MM.1S (cell line): ENCODE measurements around the gene LBHD1.
A peak's percentile ranks its signal among the peaks of the same experiment; 100 is the strongest.

Source experiments
- DNase-seq: peaks from one replicate; pipeline ENCODE4 v3.0.0-alpha.2; 2015
- H2AFZ ChIP-seq: fragments of 300-600 bp; sonication (generic); 2 replicates; pipeline ENCODE4 v1.6.0; 2016; ENCODE audit warnings: antibody characterized with exemption, low read length
- H3F3A ChIP-seq: fragments of 300-600 bp; sonication (generic); 2 replicates; pipeline ENCODE4 v1.6.1; 2016; ENCODE audit warnings: mild to moderate bottlenecking, antibody characterized with exemption, low read length, moderate library complexity, mixed read lengths; ENCODE audit not compliant: insufficient read depth
- H3K27ac ChIP-seq: fragments of 300-600 bp; sonication (generic); 2 replicates; pipeline ENCODE4 v1.5.1; 2016; ENCODE audit warnings: mild to moderate bottlenecking, low read length
- H3K27me3 ChIP-seq: fragments of 300-600 bp; sonication (generic); replicated peaks from 2 replicates; pipeline ENCODE4 v1.6.0; 2016; ENCODE audit warnings: low read length; ENCODE audit not compliant: insufficient read depth
- H3K36me3 ChIP-seq: fragments of 300-600 bp; sonication (generic); replicated peaks from 2 replicates; pipeline ENCODE4 v1.6.1; 2016; ENCODE audit warnings: mild to moderate bottlenecking, low read length, mixed read lengths; ENCODE audit not compliant: insufficient read depth
- H3K4me1 ChIP-seq: fragments of 300-600 bp; sonication (generic); 2 replicates; pipeline ENCODE4 v1.6.1; 2016; ENCODE audit warnings: low read length, mixed read lengths
- H3K4me2 ChIP-seq: fragments of 300-600 bp; sonication (generic); 2 replicates; pipeline ENCODE4 v1.6.0; 2016; ENCODE audit warnings: low read depth, low read length
- H3K4me3 ChIP-seq: fragments of 300-600 bp; sonication (generic); 2 replicates; pipeline ENCODE4 v1.5.1; 2016; ENCODE audit warnings: low read length, mixed read lengths
- H3K79me2 ChIP-seq: fragments of 300-600 bp; sonication (generic); 2 replicates; pipeline ENCODE4 v1.6.1; 2016; ENCODE audit warnings: mixed run types, low read length, mixed read lengths
- H3K9ac ChIP-seq: fragments of 300-600 bp; sonication (generic); 2 replicates; pipeline ENCODE4 v1.6.1; 2016; ENCODE audit warnings: low read length, mixed read lengths
- H3K9me2 ChIP-seq: fragments of 300-600 bp; sonication (generic); replicated peaks from 2 replicates; pipeline ENCODE4 v1.6.1; 2016; ENCODE audit warnings: mild to moderate bottlenecking, low read length, mixed read lengths; ENCODE audit not compliant: insufficient read depth
- H3K9me3 ChIP-seq: fragments of 300-600 bp; sonication (generic); replicated peaks from 2 replicates; pipeline ENCODE4 v1.6.1; 2016; ENCODE audit warnings: mild to moderate bottlenecking, low read length, mixed read lengths; ENCODE audit not compliant: insufficient read depth
- H4K20me1 ChIP-seq: fragments of 300-600 bp; sonication (generic); 2 replicates; pipeline ENCODE4 v1.6.1; 2016; ENCODE audit warnings: mild to moderate bottlenecking, low read length, moderate library complexity, mixed read lengths; ENCODE audit not compliant: insufficient read depth
- EZH2 ChIP-seq: fragments of 300-600 bp; sonication (generic); optimal IDR thresholded peaks from 2 replicates; pipeline ENCODE3; 2017; ENCODE audit warnings: low read depth, mild to moderate bottlenecking, antibody characterized with exemption, low read length, mixed read lengths
- EZH2phosphoT487 ChIP-seq: fragments of 300-600 bp; sonication (generic); IDR thresholded peaks from 2 replicates; pipeline ENCODE4 v1.6.1; 2018; ENCODE audit warnings: antibody characterized with exemption, low read length
- TF ChIP-seq, protein P1 (sequence below): fragments of 300-600 bp; sonication (generic); IDR thresholded peaks from 2 replicates; pipeline ENCODE4 v1.5.1; 2016; ENCODE audit warnings: antibody characterized with exemption, low read length, mixed read lengths

LBHD1 gene

DNA sequence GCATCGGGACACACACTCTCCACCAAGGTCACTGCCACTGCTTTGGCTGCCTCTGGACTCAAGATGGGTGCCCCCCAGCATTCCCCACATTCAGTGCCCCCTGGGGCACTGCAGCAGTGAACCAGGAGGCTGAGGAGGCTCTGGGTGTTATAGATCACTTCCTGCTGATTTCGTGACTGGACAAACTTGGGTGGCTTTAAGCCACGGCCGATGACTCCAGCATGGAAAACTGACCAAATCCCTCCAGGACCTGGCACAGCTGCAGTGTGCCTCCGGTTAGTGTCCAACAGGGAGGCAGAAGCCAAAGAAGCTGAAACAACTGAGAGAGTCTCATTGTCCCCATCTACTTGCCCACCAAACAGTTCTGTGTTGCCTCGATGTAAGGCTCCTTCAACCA lies 24.5 kb downstream of the LBHD1 start:
- H3K4me1 ChIP-seq, result peaks cover 9% of the 10 kb centered on the region
- no peak for DNase-seq
- H3K9me2 ChIP-seq, result no peaks in the 10 kb centered on the region
- H3K9ac ChIP-seq, result no peak overlapping the region
- no peak overlapping the region for H3K27ac ChIP-seq
- H3K27me3 ChIP-seq, result no peaks in the 10 kb centered on the region
- H4K20me1 ChIP-seq, result no peaks in the 10 kb centered on the region
- H3F3A ChIP-seq, result peaks cover 5% of the 10 kb centered on the region; the same call in 1 of the 2 replicates
- H3K4me3 ChIP-seq, result no peak overlapping the region
- no peak for TF ChIP-seq EZH2
- no peak for TF ChIP-seq EZH2phosphoT487
- TF ChIP-seq, protein P1, sequence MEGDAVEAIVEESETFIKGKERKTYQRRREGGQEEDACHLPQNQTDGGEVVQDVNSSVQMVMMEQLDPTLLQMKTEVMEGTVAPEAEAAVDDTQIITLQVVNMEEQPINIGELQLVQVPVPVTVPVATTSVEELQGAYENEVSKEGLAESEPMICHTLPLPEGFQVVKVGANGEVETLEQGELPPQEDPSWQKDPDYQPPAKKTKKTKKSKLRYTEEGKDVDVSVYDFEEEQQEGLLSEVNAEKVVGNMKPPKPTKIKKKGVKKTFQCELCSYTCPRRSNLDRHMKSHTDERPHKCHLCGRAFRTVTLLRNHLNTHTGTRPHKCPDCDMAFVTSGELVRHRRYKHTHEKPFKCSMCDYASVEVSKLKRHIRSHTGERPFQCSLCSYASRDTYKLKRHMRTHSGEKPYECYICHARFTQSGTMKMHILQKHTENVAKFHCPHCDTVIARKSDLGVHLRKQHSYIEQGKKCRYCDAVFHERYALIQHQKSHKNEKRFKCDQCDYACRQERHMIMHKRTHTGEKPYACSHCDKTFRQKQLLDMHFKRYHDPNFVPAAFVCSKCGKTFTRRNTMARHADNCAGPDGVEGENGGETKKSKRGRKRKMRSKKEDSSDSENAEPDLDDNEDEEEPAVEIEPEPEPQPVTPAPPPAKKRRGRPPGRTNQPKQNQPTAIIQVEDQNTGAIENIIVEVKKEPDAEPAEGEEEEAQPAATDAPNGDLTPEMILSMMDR, result no peak
- H3K79me2 ChIP-seq, result peaks cover 66% of the 10 kb centered on the region
- H3K9me3 ChIP-seq, result no peaks in the 10 kb centered on the region
- H3K4me2 ChIP-seq, result no peak overlapping the region
- H2AFZ ChIP-seq, result no peak overlapping the region
- H3K36me3 ChIP-seq, result 0 out of 2 replicates have a peak, but pooled peaks cover 8% of the 10 kb centered on the region

DNA sequence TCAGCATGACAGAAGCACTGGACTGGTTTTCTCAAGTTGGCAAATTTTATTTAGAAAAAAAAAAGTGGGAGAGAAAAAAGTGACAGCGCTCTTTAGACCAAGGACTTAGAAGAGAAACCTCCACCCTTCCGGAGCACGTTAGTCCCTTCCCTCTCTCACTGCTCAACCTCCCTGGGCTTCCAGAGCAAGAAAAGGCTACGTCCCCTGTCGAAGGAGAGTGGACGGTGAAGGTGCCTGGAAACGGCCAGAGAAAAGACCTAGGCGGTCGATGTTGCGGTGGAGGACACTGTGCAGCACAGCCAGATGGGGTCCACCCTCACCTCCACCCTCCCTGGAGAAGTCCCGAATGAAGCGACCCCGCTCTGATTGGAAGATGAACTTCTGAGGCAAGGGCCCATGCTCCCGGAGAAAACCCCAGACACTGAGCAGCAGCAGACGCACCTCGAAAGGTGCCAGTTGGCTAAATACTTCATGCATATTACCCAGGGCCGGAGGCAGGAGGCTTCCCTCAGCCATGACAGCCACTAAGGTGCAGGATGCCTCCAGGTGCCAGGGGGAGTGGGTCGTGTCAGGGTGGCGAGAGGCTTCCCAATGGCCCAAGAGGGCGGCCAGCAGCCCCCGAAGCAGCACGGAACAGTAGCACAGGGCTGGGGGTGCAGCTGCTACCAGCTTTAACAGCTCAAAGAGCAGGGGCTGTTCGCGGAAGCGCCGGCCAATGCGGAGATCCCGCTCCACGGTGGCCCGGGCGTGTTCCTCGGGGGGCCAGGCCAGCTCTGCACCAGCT lies 25.1 kb downstream of the LBHD1 start:
- Histone ChIP-seq H3K9me2 (no peaks in the 10 kb centered on the region), H2AFZ (no peak overlapping the region), H3K9ac (no peak overlapping the region), H3K4me2 (peak overlapping the region; percentile 36; the same call in 1 of the 2 replicates), H4K20me1 (no peaks in the 10 kb centered on the region), H3F3A (peaks cover 5% of the 10 kb centered on the region; the same call in 1 of the 2 replicates), H3K4me1 (peaks cover 9% of the 10 kb centered on the region), H3K27me3 (no peaks in the 10 kb centered on the region), H3K4me3 (no peak overlapping the region), H3K9me3 (no peaks in the 10 kb centered on the region), H3K36me3 (0 out of 2 replicates have a peak, but pooled peaks cover 8% of the 10 kb centered on the region), H3K79me2 (peaks cover 66% of the 10 kb centered on the region), H3K27ac (peak overlapping the region; percentile 4; the same call in 1 of the 2 replicates)
- no peak for TF ChIP-seq EZH2
- TF ChIP-seq, protein P1, result no peak
- TF ChIP-seq EZH2phosphoT487, result no peak
- DNase-seq, result no peak

- H3K4me1 ChIP-seq, result peaks cover 9% of the 10 kb centered on the region
- peaks cover 66% of the 10 kb centered on the region for H3K79me2 ChIP-seq
- peak within 1 kb of the TSS; percentile 89 for H3K4me2 ChIP-seq
- TF ChIP-seq, protein P1, result no peak
- no peak for TF ChIP-seq EZH2phosphoT487
- no peaks in the 10 kb centered on the region for H3K9me2 ChIP-seq
- no peaks in the 10 kb centered on the region for H4K20me1 ChIP-seq
- H3K27me3 ChIP-seq, result no peaks in the 10 kb centered on the region
- peak within 1 kb of the TSS; percentile 61; the same call in 1 of the 2 replicates for H3K27ac ChIP-seq
- peak within 1 kb of the TSS; percentile 40 for H2AFZ ChIP-seq
- peaks cover 5% of the 10 kb centered on the region; the same call in 1 of the 2 replicates for H3F3A ChIP-seq
- peak; percentile 99 for DNase-seq
- no peaks in the 10 kb centered on the region for H3K9me3 ChIP-seq
- H3K4me3 ChIP-seq, result peak within 1 kb of the TSS; percentile 89
- H3K9ac ChIP-seq, result peak within 1 kb of the TSS; percentile 95
- H3K36me3 ChIP-seq, result 0 out of 2 replicates have a peak, but pooled peaks cover 8% of the 10 kb centered on the region
Observed at GRCh38 chr11:62645946-62646824, 25.9 kb downstream of the LBHD1 start, which contains the start of gene GANAB. Gene GANAB (minus strand): TSS chr11:62646613. CDS start chr11:62646599, 14 bp downstream.
